PFSK-1 (cell line): ENCODE results near the gene MITF.

Source experiments
- POLR2AphosphoS5 ChIP-seq: IDR thresholded peaks from 2 replicates; pipeline ENCODE4 v1.6.1; 2012; ENCODE audit warnings: low read depth, mild to moderate bottlenecking, control low read depth, low read length, moderate library complexity
- TF ChIP-seq, protein P1 (sequence below), 2 experiments: IDR thresholded peaks; 2 replicates each; pipeline versions ENCODE4 v1.6.1 to v1.8.0; 2011 to 2012; ENCODE audit warnings: low read depth in 2 of 2, low read length in 2 of 2, control low read depth in 1 of 2, inconsistent platforms in 1 of 2, mild to moderate bottlenecking in 1 of 2, moderate library complexity in 1 of 2; ENCODE audit not compliant: insufficient read depth in 1 of 2

DNA sequence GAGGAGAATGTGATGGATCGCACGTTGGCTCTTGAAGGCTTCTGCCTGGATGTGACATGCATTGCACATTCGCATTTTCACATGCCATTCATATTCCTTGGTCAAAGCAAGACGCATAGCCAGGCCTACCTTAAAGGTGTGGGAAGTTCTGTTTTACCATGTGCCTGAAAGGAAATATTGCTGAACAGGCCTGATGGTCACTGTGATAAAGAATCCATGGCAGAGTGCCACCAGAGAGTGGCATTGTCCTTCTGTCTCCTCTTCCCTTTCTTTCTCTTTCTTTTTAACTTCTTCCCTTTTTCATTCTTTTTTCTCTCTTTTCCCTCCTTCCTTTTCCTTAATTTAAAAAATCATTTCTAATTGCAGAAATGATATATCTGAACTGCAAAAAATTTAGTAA, 15.9 kb upstream of the MITF start:
- TF ChIP-seq, protein P1, sequence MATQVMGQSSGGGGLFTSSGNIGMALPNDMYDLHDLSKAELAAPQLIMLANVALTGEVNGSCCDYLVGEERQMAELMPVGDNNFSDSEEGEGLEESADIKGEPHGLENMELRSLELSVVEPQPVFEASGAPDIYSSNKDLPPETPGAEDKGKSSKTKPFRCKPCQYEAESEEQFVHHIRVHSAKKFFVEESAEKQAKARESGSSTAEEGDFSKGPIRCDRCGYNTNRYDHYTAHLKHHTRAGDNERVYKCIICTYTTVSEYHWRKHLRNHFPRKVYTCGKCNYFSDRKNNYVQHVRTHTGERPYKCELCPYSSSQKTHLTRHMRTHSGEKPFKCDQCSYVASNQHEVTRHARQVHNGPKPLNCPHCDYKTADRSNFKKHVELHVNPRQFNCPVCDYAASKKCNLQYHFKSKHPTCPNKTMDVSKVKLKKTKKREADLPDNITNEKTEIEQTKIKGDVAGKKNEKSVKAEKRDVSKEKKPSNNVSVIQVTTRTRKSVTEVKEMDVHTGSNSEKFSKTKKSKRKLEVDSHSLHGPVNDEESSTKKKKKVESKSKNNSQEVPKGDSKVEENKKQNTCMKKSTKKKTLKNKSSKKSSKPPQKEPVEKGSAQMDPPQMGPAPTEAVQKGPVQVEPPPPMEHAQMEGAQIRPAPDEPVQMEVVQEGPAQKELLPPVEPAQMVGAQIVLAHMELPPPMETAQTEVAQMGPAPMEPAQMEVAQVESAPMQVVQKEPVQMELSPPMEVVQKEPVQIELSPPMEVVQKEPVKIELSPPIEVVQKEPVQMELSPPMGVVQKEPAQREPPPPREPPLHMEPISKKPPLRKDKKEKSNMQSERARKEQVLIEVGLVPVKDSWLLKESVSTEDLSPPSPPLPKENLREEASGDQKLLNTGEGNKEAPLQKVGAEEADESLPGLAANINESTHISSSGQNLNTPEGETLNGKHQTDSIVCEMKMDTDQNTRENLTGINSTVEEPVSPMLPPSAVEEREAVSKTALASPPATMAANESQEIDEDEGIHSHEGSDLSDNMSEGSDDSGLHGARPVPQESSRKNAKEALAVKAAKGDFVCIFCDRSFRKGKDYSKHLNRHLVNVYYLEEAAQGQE (IDR thresholded peaks at IDR 0.05; ENCODE audit: insufficient read depth in 1 of 2, low read depth in 2 of 2, low read length in 2 of 2) = no peak
- no peak for TF ChIP-seq POLR2AphosphoS5
